OCI-LY7 (cell line): ENCODE measurements around the gene NGEF. TPM values are rescaled to one million over a fixed set of nuclear protein-coding genes. Genes with fewer than 3 reads are reported as not detected.

ENCODE experiments used
- BruUV-seq: library from RNA; stranded (reverse); fragments of 400-500 nt; replicated peaks from 2 replicates; lab custom pipeline; 2021; lab: Mats Ljungman, UMichigan
- CTCF ChIA-PET: fragments of 300-600 bp; sonication (Branson Sonifier 250); formaldehyde crosslinking; loops from one replicate; lab custom pipeline; 2022; ENCODE audit warnings: antibody characterized with exemption; ENCODE audit not compliant: unreplicated experiment; lab: Charles Lee
- POLR2A ChIA-PET: fragments of 300-600 bp; sonication (Branson Sonifier 250); formaldehyde crosslinking; loops from one replicate; lab custom pipeline; 2022; ENCODE audit warnings: antibody characterized with exemption; lab: Charles Lee
- DNase-seq: peaks from one replicate; pipeline ENCODE4 v3.0.0-alpha.2; 2015; ENCODE audit warnings: low spot score
- H2AFZ ChIP-seq: fragments of 200-600 bp; sonication (generic), shearing (Covaris generic); 2 replicates; pipeline ENCODE4 v1.6.1; 2014; ENCODE audit warnings: mild to moderate bottlenecking, antibody characterized with exemption, low read length, moderate library complexity
- H3K27ac ChIP-seq: fragments of 200-600 bp; sonication (generic); 2 replicates; pipeline ENCODE4 v1.5.1; 2014; ENCODE audit warnings: mixed run types, low read depth, mild to moderate bottlenecking, moderate library complexity, low read length, inconsistent platforms; ENCODE audit not compliant: poor library complexity, severe bottlenecking
- H3K36me3 ChIP-seq: fragments of 200-600 bp; sonication (generic); 2 replicates; pipeline ENCODE4 v1.6.1; 2014; ENCODE audit warnings: mild to moderate bottlenecking, antibody characterized with exemption, low read length, moderate library complexity, mixed read lengths; ENCODE audit not compliant: insufficient read depth
- H3K4me1 ChIP-seq: fragments of 200-600 bp; sonication (generic); 2 replicates; pipeline ENCODE4 v1.5.1; 2014; ENCODE audit warnings: mild to moderate bottlenecking, low read length; ENCODE audit not compliant: insufficient read depth, poor library complexity, severe bottlenecking
- H3K4me2 ChIP-seq: fragments of 200-600 bp; sonication (generic); 2 replicates; pipeline ENCODE4 v1.6.1; 2014; ENCODE audit warnings: mild to moderate bottlenecking, low read length
- H3K4me3 ChIP-seq: fragments of 200-600 bp; sonication (generic); 2 replicates; pipeline ENCODE4 v1.5.1; 2014; ENCODE audit warnings: mild to moderate bottlenecking, low read depth, low read length; ENCODE audit not compliant: poor library complexity, severe bottlenecking
- H3K79me2 ChIP-seq: fragments of 200-600 bp; sonication (generic); 2 replicates; pipeline ENCODE4 v1.6.1; 2016; ENCODE audit warnings: low read depth, mild to moderate bottlenecking, low read length, moderate library complexity, mixed read lengths; ENCODE audit not compliant: insufficient read depth
- H3K9me2 ChIP-seq: fragments of 200-600 bp; sonication (generic); 2 replicates; pipeline ENCODE4 v1.6.1; 2016; ENCODE audit warnings: mild to moderate bottlenecking, low read length, mixed read lengths; ENCODE audit not compliant: insufficient read depth
- H3K9me3 ChIP-seq: fragments of 200-600 bp; sonication (generic); 2 replicates; pipeline ENCODE4 v1.6.1; 2014; ENCODE audit warnings: mild to moderate bottlenecking, mixed run types, low read length, mixed read lengths
- H4K20me1 ChIP-seq: fragments of 200-600 bp; sonication (generic); 2 replicates; pipeline ENCODE4 v1.6.1; 2014; ENCODE audit warnings: mild to moderate bottlenecking, antibody characterized with exemption, low read length, moderate library complexity, mixed read lengths; ENCODE audit not compliant: insufficient read depth
- EZH2phosphoT487 ChIP-seq: fragments of 200-600 bp; sonication (generic); IDR thresholded peaks from 2 replicates; pipeline ENCODE4 v1.6.1; 2018; ENCODE audit warnings: low read depth, borderline replicate concordance, mild to moderate bottlenecking, mixed run types, antibody characterized with exemption, low read length, moderate library complexity, mixed read lengths
- intact Hi-C: fragments of 100-400 bp; cut with micrococcal nuclease; formaldehyde crosslinking; loops from one replicate; pipeline ENCODE4 v1.10.0; 2022; ENCODE audit not compliant: unreplicated experiment
- total RNA-seq, 2 experiments: library from RNA; depleted of rRNA in 1 of 2; stranded (reverse); fragments of >200 nt in 1 of 2; shearing (Covaris generic) in 1 of 2; gene quantifications; 2 replicates each; pipeline ENCODE4 v1.2.3, GENCODE V29; 2014 to 2022
- TF ChIP-seq, protein P1 (sequence below): fragments of 200-600 bp; sonication (generic); conservative IDR thresholded peaks from 2 replicates; pipeline ENCODE4 v1.5.1; 2014; ENCODE audit warnings: mild to moderate bottlenecking, antibody characterized with exemption, low read length, moderate library complexity, mixed read lengths

Gene NGEF
- total RNA-seq, 2 experiments from 2014 or later, result 0.82 TPM; not detected in 1

DNA sequence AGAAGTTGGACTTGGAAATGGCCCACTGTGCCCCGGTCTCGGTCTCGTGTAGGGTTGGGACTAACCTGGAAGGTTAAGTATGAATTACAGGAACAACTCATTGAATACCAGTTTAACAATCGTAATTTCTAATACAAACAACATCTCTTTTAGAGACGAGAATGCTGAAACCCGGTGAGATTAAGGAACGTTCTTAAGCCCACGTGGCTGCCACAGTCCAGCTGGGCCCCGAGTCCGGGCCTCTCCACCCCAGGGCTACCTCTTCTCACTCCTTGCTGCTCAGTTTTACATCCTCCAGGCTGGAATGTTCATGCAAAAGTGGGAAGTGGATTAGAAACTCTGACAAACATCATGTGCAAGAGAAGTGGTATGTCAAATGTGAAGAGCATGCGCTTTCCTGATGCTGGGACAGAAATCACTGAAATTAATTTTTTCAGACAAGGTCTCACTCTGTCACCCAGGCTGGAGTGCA, 29.4 kb downstream of the NGEF start:
- H4K20me1 ChIP-seq, result no peaks in the 10 kb centered on the region
- intact Hi-C loops, result loop anchor here (1.0 kb wide), 1 partner anchor 268 kb away; the partner anchor contains the start of gene ATG16L1
- no peaks in the 10 kb centered on the region for H3K4me1 ChIP-seq
- H3K9me3 ChIP-seq, result no peaks in the 10 kb centered on the region
- H3K4me2 ChIP-seq, result no peak overlapping the region
- ChIA-PET POLR2A (interaction anchor here (0.7 kb wide), 1 partner anchor 257 kb away, joined by 4 read pairs; no protein-coding TSS in a partner anchor), CTCF (interaction anchor here (0.6 kb wide), 1 partner anchor 293 kb away, joined by 3 read pairs; no protein-coding TSS in a partner anchor)
- DNase-seq, result no peak
- no peak overlapping the region for H3K4me3 ChIP-seq
- H3K9me2 ChIP-seq, result no peaks in the 10 kb centered on the region
- no peaks in the 10 kb centered on the region for H3K36me3 ChIP-seq
- TF ChIP-seq, protein P1, sequence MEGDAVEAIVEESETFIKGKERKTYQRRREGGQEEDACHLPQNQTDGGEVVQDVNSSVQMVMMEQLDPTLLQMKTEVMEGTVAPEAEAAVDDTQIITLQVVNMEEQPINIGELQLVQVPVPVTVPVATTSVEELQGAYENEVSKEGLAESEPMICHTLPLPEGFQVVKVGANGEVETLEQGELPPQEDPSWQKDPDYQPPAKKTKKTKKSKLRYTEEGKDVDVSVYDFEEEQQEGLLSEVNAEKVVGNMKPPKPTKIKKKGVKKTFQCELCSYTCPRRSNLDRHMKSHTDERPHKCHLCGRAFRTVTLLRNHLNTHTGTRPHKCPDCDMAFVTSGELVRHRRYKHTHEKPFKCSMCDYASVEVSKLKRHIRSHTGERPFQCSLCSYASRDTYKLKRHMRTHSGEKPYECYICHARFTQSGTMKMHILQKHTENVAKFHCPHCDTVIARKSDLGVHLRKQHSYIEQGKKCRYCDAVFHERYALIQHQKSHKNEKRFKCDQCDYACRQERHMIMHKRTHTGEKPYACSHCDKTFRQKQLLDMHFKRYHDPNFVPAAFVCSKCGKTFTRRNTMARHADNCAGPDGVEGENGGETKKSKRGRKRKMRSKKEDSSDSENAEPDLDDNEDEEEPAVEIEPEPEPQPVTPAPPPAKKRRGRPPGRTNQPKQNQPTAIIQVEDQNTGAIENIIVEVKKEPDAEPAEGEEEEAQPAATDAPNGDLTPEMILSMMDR, result no peak
- TF ChIP-seq EZH2phosphoT487, result no peak
- peak overlapping the region; percentile 56; the same call in 1 of the 2 replicates for H2AFZ ChIP-seq
- BruUV-seq, result no TSS peak
- H3K27ac ChIP-seq, result no peak overlapping the region
- H3K79me2 ChIP-seq, result no peaks in the 10 kb centered on the region

DNA sequence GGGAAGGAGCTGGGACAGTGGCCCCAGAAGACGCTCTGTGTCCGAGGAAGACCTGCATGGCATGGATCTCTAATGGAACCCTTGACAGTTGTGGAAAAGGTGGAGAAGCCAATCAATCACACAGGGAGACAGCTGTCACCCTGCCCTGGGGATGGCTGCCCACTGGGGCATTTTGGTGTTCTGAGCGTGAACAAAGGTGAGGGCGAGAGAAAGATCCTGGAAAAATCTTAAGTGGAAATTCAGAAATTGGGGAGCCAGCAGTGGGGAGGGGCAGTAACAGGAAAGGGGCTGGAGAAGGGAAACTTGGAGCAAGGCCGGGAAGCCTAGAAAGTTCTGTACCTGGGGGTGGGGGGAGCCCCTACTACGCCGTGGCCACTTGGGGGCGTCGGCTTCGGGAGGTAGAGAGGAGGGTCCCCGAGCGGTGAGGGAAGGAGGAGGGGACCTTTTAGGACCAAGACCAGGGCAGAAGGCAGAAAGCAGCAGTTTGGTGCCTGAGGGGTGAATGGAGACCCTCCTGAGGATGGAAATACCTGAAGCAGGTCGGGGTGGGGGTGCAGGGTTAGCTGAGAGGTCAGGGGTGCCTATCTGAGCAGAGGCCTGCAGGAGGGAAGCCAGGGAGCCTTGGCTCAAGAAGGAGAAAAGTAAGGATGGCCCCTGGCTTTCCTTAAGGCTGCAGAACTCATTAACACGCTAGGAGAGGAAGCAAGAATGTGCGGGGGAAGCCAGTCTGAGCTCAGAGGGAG, 30.0 kb downstream of the NGEF start:
- CTCF ChIA-PET, result no interaction called here
- Histone ChIP-seq H2AFZ (peak overlapping the region; percentile 56; the same call in 1 of the 2 replicates), H3K36me3 (no peaks in the 10 kb centered on the region)

More for the DNA sequence above, 30.0 kb downstream of the NGEF start:
- TF ChIP-seq, protein P1, result peak; percentile 70
- no peak for TF ChIP-seq EZH2phosphoT487
- BruUV-seq, result no TSS peak
- Histone ChIP-seq H3K27ac (no peak overlapping the region), H3K4me2 (no peak overlapping the region), H3K9me3 (no peaks in the 10 kb centered on the region), H3K4me3 (no peak overlapping the region), H4K20me1 (no peaks in the 10 kb centered on the region), H3K9me2 (no peaks in the 10 kb centered on the region), H3K79me2 (no peaks in the 10 kb centered on the region), H3K4me1 (no peaks in the 10 kb centered on the region)
- POLR2A ChIA-PET, result no interaction called here
- DNase-seq, result peak; percentile 33
- intact Hi-C loops, result loop anchor here (1.0 kb wide), 1 partner anchor 268 kb away; the partner anchor contains the start of gene ATG16L1
